OCI-LY3 (cell line): ENCODE data around the gene CA10.

ENCODE experiments used
- H2AFZ ChIP-seq: fragments of 200-600, 300-600 bp; shearing (Covaris generic); 2 replicates; pipeline ENCODE4 v1.6.0; 2014; ENCODE audit warnings: antibody characterized with exemption, low read depth, low read length
- H3K27ac ChIP-seq: fragments of 200-600, 300-600 bp; sonication (generic); 2 replicates; pipeline ENCODE4 v1.5.1; 2014; ENCODE audit warnings: mild to moderate bottlenecking, low read length, moderate library complexity, mixed read lengths
- H3K27me3 ChIP-seq: fragments of 200-600, 300-600 bp; sonication (generic); 2 replicates; pipeline ENCODE4 v1.6.1; 2014; ENCODE audit warnings: low read depth, low read length, mixed read lengths
- H3K36me3 ChIP-seq: fragments of 200-600, 300-600 bp; sonication (generic); replicated peaks from 2 replicates; pipeline ENCODE3; 2014; ENCODE audit warnings: low read depth, low read length, mixed read lengths
- H3K4me1 ChIP-seq: fragments of 300-600, 200-600 bp; sonication (generic); 2 replicates; pipeline ENCODE4 v1.6.1; 2014; ENCODE audit warnings: low read length, mixed read lengths
- H3K4me2 ChIP-seq: fragments of 200-600, 300-600 bp; sonication (generic); 2 replicates; pipeline ENCODE4 v1.6.1; 2014; ENCODE audit warnings: low read length, mixed read lengths
- H3K4me3 ChIP-seq: fragments of 300-600, 200-600 bp; sonication (generic); 2 replicates; pipeline ENCODE4 v1.5.1; 2014; ENCODE audit warnings: antibody characterized with exemption, mild to moderate bottlenecking, low read length, moderate library complexity
- H3K79me2 ChIP-seq: fragments of 300-600, 200-600 bp; shearing (Covaris generic); 2 replicates; pipeline ENCODE4 v1.6.1; 2014; ENCODE audit warnings: mild to moderate bottlenecking, low read length, mixed read lengths
- H3K9ac ChIP-seq: fragments of 300-600, 200-600 bp; shearing (Covaris generic); 2 replicates; pipeline ENCODE4 v1.6.0; 2014; ENCODE audit warnings: mild to moderate bottlenecking, low read length, moderate library complexity
- H3K9me3 ChIP-seq: fragments of 200-600, 300-600 bp; shearing (Covaris generic); 2 replicates; pipeline ENCODE4 v1.6.1; 2014; ENCODE audit warnings: low read length, mixed read lengths; ENCODE audit not compliant: insufficient read depth
- H4K20me1 ChIP-seq: fragments of 200-600, 300-600 bp; sonication (generic); 2 replicates; pipeline ENCODE4 v1.6.1; 2016; ENCODE audit warnings: low read length, mixed read lengths; ENCODE audit not compliant: insufficient read depth
- CTCF ChIP-seq: fragments of 200-600, 300-600 bp; sonication (generic); IDR thresholded peaks from 2 replicates; pipeline ENCODE4 v1.5.1; 2014; ENCODE audit warnings: antibody characterized with exemption, low read length, low read depth
- EZH2phosphoT487 ChIP-seq: fragments of 200-600 bp; shearing (Covaris generic); IDR thresholded peaks from 2 replicates; pipeline ENCODE4 v1.6.1; 2018; ENCODE audit warnings: antibody characterized with exemption, mixed run types, low read depth

CA10 gene

GRCh38 chr17:51610834-51611233 is 547.7 kb downstream of the CA10 start:
- no peak overlapping the region for H2AFZ ChIP-seq
- no peak overlapping the region for H3K4me3 ChIP-seq
- no peak for TF ChIP-seq CTCF
- no peak for TF ChIP-seq EZH2phosphoT487
- H3K9ac ChIP-seq = no peak overlapping the region
- no peaks in the 10 kb centered on the region for H4K20me1 ChIP-seq
- no peaks in the 10 kb centered on the region for H3K27me3 ChIP-seq
- H3K27ac ChIP-seq = no peak overlapping the region
- H3K4me1 ChIP-seq = no peaks in the 10 kb centered on the region
- H3K36me3 ChIP-seq = no peaks in the 10 kb centered on the region
- no peaks in the 10 kb centered on the region for H3K9me3 ChIP-seq
- H3K4me2 ChIP-seq = no peak overlapping the region
- no peaks in the 10 kb centered on the region for H3K79me2 ChIP-seq

- no peaks in the 10 kb centered on the region for H3K36me3 ChIP-seq
- H3K4me2 ChIP-seq = no peak overlapping the region
- no peaks in the 10 kb centered on the region for H4K20me1 ChIP-seq
- no peak overlapping the region for H2AFZ ChIP-seq
- H3K9me3 ChIP-seq = no peaks in the 10 kb centered on the region
- H3K9ac ChIP-seq = no peak overlapping the region
- no peaks in the 10 kb centered on the region for H3K79me2 ChIP-seq
- no peaks in the 10 kb centered on the region for H3K27me3 ChIP-seq
- no peak overlapping the region for H3K4me3 ChIP-seq
- TF ChIP-seq CTCF (no peak), EZH2phosphoT487 (no peak)
- no peaks in the 10 kb centered on the region for H3K4me1 ChIP-seq
- H3K27ac ChIP-seq = no peak overlapping the region
These were observed 548.4 kb downstream of the CA10 start for GRCh38 chr17:51610155-51610554.

- no peak for TF ChIP-seq CTCF
- no peak for TF ChIP-seq EZH2phosphoT487
- Histone ChIP-seq H3K9ac (no peak overlapping the region), H3K4me3 (no peak overlapping the region), H3K36me3 (no peaks in the 10 kb centered on the region), H3K27ac (no peak overlapping the region), H3K27me3 (no peaks in the 10 kb centered on the region), H3K9me3 (no peaks in the 10 kb centered on the region), H3K4me2 (no peak overlapping the region), H4K20me1 (no peaks in the 10 kb centered on the region), H3K4me1 (no peaks in the 10 kb centered on the region), H2AFZ (no peak overlapping the region), H3K79me2 (no peaks in the 10 kb centered on the region)
These were observed 550.1 kb downstream of the CA10 start for GRCh38 chr17:51608251-51608933.

- Histone ChIP-seq H3K9ac (no peak overlapping the region), H3K4me1 (no peaks in the 10 kb centered on the region), H4K20me1 (no peaks in the 10 kb centered on the region), H3K79me2 (no peaks in the 10 kb centered on the region), H3K36me3 (no peaks in the 10 kb centered on the region), H3K9me3 (no peaks in the 10 kb centered on the region), H2AFZ (no peak overlapping the region), H3K27me3 (no peaks in the 10 kb centered on the region), H3K4me3 (no peak overlapping the region), H3K4me2 (no peak overlapping the region), H3K27ac (no peak overlapping the region)
- TF ChIP-seq CTCF (no peak), EZH2phosphoT487 (no peak)
These were observed 551.0 kb downstream of the CA10 start for GRCh38 chr17:51607512-51607911.
